ENCODE measurements around the gene FEM1C.

FEM1C gene

GRCh38 chr5:115514220-115514619 is 30.4 kb downstream of the FEM1C start:
- no peaks in the 10 kb centered on the region for H3K36me3 ChIP-seq (ENCODE audit: control insufficient read depth in 1 of 2, insufficient read depth in 2 of 2, low read length in 2 of 2)
- H3K27me3 ChIP-seq (ENCODE audit: low read depth, low read length): no peaks in the 10 kb centered on the region
- H3K27ac ChIP-seq (ENCODE audit: low read length): no peak overlapping the region
- no peaks in the 10 kb centered on the region for H3K4me1 ChIP-seq (ENCODE audit: control insufficient read depth in 1 of 2, insufficient read depth in 2 of 2, low read length in 2 of 2)
- no peaks in the 10 kb centered on the region for H3K9me3 ChIP-seq (ENCODE audit: control insufficient read depth in 1 of 2, low read length in 2 of 2)
- H3K4me3 ChIP-seq (ENCODE audit: low read depth in 1 of 2, low read length in 2 of 2): no peak overlapping the region

- no peak overlapping the region for H3K4me3 ChIP-seq (ENCODE audit: low read depth in 1 of 2, low read length in 2 of 2)
- no peak overlapping the region for H3K27ac ChIP-seq (ENCODE audit: low read length)
- H3K4me1 ChIP-seq (ENCODE audit: control insufficient read depth in 1 of 2, insufficient read depth in 2 of 2, low read length in 2 of 2): no peaks in the 10 kb centered on the region
- no peaks in the 10 kb centered on the region for H3K27me3 ChIP-seq (ENCODE audit: low read depth, low read length)
- no peaks in the 10 kb centered on the region for H3K9me3 ChIP-seq (ENCODE audit: control insufficient read depth in 1 of 2, low read length in 2 of 2)
- H3K36me3 ChIP-seq (ENCODE audit: control insufficient read depth in 1 of 2, insufficient read depth in 2 of 2, low read length in 2 of 2): no peaks in the 10 kb centered on the region
Measured at GRCh38 chr5:115511632-115512031, 32.9 kb downstream of the FEM1C start.

- Histone ChIP-seq H3K27me3 (ENCODE audit: low read depth, low read length) (no peaks in the 10 kb centered on the region), H3K27ac (ENCODE audit: low read length) (no peak overlapping the region), H3K4me1 (ENCODE audit: control insufficient read depth in 1 of 2, insufficient read depth in 2 of 2, low read length in 2 of 2) (no peaks in the 10 kb centered on the region), H3K9me3 (ENCODE audit: control insufficient read depth in 1 of 2, low read length in 2 of 2) (no peaks in the 10 kb centered on the region), H3K36me3 (ENCODE audit: control insufficient read depth in 1 of 2, insufficient read depth in 2 of 2, low read length in 2 of 2) (no peaks in the 10 kb centered on the region), H3K4me3 (ENCODE audit: low read depth in 1 of 2, low read length in 2 of 2) (no peak overlapping the region)
Measured at GRCh38 chr5:115510145-115510645, 34.4 kb downstream of the FEM1C start.

- H3K4me3 ChIP-seq (ENCODE audit: low read depth in 1 of 2, low read length in 2 of 2): no peak overlapping the region
- no peaks in the 10 kb centered on the region for H3K4me1 ChIP-seq (ENCODE audit: control insufficient read depth in 1 of 2, insufficient read depth in 2 of 2, low read length in 2 of 2)
- H3K27ac ChIP-seq (ENCODE audit: low read length): no peak overlapping the region
- H3K27me3 ChIP-seq (ENCODE audit: low read depth, low read length): no peaks in the 10 kb centered on the region
- no peaks in the 10 kb centered on the region for H3K9me3 ChIP-seq (ENCODE audit: control insufficient read depth in 1 of 2, low read length in 2 of 2)
- no peaks in the 10 kb centered on the region for H3K36me3 ChIP-seq (ENCODE audit: control insufficient read depth in 1 of 2, insufficient read depth in 2 of 2, low read length in 2 of 2)
Measured at GRCh38 chr5:115509547-115509946, 35.0 kb downstream of the FEM1C start.

- H3K4me1 ChIP-seq (ENCODE audit: control insufficient read depth in 1 of 2, insufficient read depth in 2 of 2, low read length in 2 of 2): no peaks in the 10 kb centered on the region
- H3K27me3 ChIP-seq (ENCODE audit: low read depth, low read length): no peaks in the 10 kb centered on the region
- no peak overlapping the region for H3K4me3 ChIP-seq (ENCODE audit: low read depth in 1 of 2, low read length in 2 of 2)
- no peak overlapping the region for H3K27ac ChIP-seq (ENCODE audit: low read length)
- peaks cover 0 to 4% of the 10 kb centered on the region in 2 donors for H3K9me3 ChIP-seq (ENCODE audit: control insufficient read depth in 1 of 2, low read length in 2 of 2)
- H3K36me3 ChIP-seq (ENCODE audit: control insufficient read depth in 1 of 2, insufficient read depth in 2 of 2, low read length in 2 of 2): no peaks in the 10 kb centered on the region
Measured at GRCh38 chr5:115507681-115508080, 36.9 kb downstream of the FEM1C start.

GRCh38 chr5:115503420-115503819 is 41.2 kb downstream of the FEM1C start:
- H3K27ac ChIP-seq (ENCODE audit: low read length): no peak overlapping the region
- H3K4me1 ChIP-seq (ENCODE audit: control insufficient read depth in 1 of 2, insufficient read depth in 2 of 2, low read length in 2 of 2): no peaks in the 10 kb centered on the region
- peaks cover 0 to 4% of the 10 kb centered on the region in 2 donors for H3K9me3 ChIP-seq (ENCODE audit: control insufficient read depth in 1 of 2, low read length in 2 of 2)
- no peaks in the 10 kb centered on the region for H3K27me3 ChIP-seq (ENCODE audit: low read depth, low read length)
- H3K36me3 ChIP-seq (ENCODE audit: control insufficient read depth in 1 of 2, insufficient read depth in 2 of 2, low read length in 2 of 2): no peaks in the 10 kb centered on the region
- no peak overlapping the region for H3K4me3 ChIP-seq (ENCODE audit: low read depth in 1 of 2, low read length in 2 of 2)

DNA sequence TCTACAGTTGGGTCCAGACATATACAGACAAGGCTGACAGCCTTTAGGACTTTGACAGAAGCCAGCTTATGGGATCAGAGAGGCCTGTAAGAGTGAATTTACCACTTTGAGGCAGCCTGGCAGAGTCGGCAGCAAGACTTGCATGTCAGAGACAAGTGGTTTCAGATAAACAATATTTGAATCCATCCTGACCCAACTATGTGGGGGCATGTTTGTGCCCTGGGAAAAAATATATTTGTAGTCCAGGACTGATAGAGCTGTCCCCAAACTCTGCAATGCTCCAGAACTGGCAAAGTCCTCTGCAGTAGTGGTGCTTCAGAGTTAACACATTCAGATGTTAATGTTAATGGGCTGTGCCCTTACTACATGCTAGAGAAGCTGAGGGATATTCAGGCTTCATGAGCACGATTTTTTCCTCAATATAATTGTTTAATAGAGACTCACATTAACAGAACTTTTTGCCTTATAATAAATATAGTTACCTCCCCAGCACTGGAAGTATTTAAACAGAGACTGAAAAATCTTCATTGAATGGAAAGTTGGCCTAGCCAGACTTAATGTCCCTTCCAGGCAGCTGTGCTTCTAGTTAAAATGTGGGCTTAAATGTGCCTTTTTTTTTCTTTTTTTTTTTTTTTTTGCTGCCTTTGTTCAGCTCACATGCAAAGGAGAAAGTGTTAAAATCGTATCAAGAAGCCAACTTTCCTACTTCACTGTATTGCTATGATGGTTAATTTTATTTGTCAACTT is 42.9 kb downstream of the FEM1C start:
- Histone ChIP-seq H3K27ac (ENCODE audit: low read length) (no peak overlapping the region), H3K4me1 (ENCODE audit: control insufficient read depth in 1 of 2, insufficient read depth in 2 of 2, low read length in 2 of 2) (no peaks in the 10 kb centered on the region), H3K4me3 (ENCODE audit: low read depth in 1 of 2, low read length in 2 of 2) (no peak overlapping the region), H3K9me3 (ENCODE audit: control insufficient read depth in 1 of 2, low read length in 2 of 2) (peaks cover 0 to 4% of the 10 kb centered on the region in 2 donors), H3K27me3 (ENCODE audit: low read depth, low read length) (no peaks in the 10 kb centered on the region), H3K36me3 (ENCODE audit: control insufficient read depth in 1 of 2, insufficient read depth in 2 of 2, low read length in 2 of 2) (no peaks in the 10 kb centered on the region)

DNA sequence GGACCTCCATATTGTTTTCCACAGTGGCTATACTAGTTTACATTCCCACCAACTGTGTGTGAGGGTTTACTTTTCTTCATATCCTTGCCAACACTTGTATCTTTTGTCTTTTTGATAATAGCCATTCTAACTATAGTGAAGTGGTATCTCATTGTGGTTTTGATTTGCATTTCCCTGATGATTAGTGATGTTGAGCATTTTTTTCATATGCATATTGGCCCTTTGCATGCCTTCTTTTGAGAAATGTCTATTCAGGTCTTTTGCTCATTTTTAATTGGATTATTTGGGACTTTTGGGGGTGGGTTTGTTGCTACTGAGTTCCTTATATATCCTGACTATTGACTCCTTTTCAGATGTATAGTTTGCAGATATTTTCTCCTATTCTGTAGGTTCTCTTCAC is 44.4 kb downstream of the FEM1C start:
- H3K27me3 ChIP-seq (ENCODE audit: low read depth, low read length): no peaks in the 10 kb centered on the region
- H3K27ac ChIP-seq (ENCODE audit: low read length): no peak overlapping the region
- H3K4me1 ChIP-seq (ENCODE audit: control insufficient read depth in 1 of 2, insufficient read depth in 2 of 2, low read length in 2 of 2): no peaks in the 10 kb centered on the region
- peaks cover 0 to 4% of the 10 kb centered on the region in 2 donors for H3K9me3 ChIP-seq (ENCODE audit: control insufficient read depth in 1 of 2, low read length in 2 of 2)
- H3K4me3 ChIP-seq (ENCODE audit: low read depth in 1 of 2, low read length in 2 of 2): no peak overlapping the region
- no peaks in the 10 kb centered on the region for H3K36me3 ChIP-seq (ENCODE audit: control insufficient read depth in 1 of 2, insufficient read depth in 2 of 2, low read length in 2 of 2)

GRCh38 chr5:115496936-115497576 is 47.5 kb downstream of the FEM1C start:
- Histone ChIP-seq H3K9me3 (ENCODE audit: control insufficient read depth in 1 of 2, low read length in 2 of 2) (no peaks in the 10 kb centered on the region), H3K27me3 (ENCODE audit: low read depth, low read length) (no peaks in the 10 kb centered on the region), H3K36me3 (ENCODE audit: control insufficient read depth in 1 of 2, insufficient read depth in 2 of 2, low read length in 2 of 2) (no peaks in the 10 kb centered on the region), H3K4me1 (ENCODE audit: control insufficient read depth in 1 of 2, insufficient read depth in 2 of 2, low read length in 2 of 2) (no peaks in the 10 kb centered on the region), H3K4me3 (ENCODE audit: low read depth in 1 of 2, low read length in 2 of 2) (no peak overlapping the region), H3K27ac (ENCODE audit: low read length) (no peak overlapping the region)

GRCh38 chr5:115494570-115495289 is 49.8 kb downstream of the FEM1C start:
- no peak overlapping the region for H3K27ac ChIP-seq (ENCODE audit: low read length)

DNA sequence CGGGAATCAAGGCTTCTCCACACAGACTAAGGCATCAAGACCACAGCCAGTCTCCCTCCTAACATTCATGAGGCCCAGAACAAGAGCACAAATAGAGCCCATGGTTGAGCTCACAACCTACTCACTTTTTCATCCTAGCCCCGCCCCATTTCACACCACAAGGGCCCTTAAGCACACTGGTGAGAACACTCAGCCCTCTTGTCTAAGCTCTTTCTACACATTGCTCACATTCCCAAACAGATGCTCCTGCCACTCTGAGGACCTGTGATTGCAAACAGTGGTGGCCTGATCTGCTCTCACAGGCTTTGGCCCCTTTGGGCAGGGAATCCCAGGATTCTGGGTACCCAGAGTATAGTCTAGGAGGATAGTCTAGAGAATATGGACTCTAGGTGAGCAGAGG is 54.0 kb downstream of the FEM1C start:
- Histone ChIP-seq H3K27ac (ENCODE audit: low read length) (no peak overlapping the region), H3K4me1 (ENCODE audit: control insufficient read depth in 1 of 2, insufficient read depth in 2 of 2, low read length in 2 of 2) (no peaks in the 10 kb centered on the region), H3K9me3 (ENCODE audit: control insufficient read depth in 1 of 2, low read length in 2 of 2) (no peaks in the 10 kb centered on the region), H3K27me3 (ENCODE audit: low read depth, low read length) (no peaks in the 10 kb centered on the region), H3K36me3 (ENCODE audit: control insufficient read depth in 1 of 2, insufficient read depth in 2 of 2, low read length in 2 of 2) (no peaks in the 10 kb centered on the region), H3K4me3 (ENCODE audit: low read depth in 1 of 2, low read length in 2 of 2) (no peak overlapping the region)

More at GRCh38 chr5:115494570-115495289, 49.8 kb downstream of the FEM1C start:
- no peaks in the 10 kb centered on the region for H3K27me3 ChIP-seq (ENCODE audit: low read depth, low read length)
- no peaks in the 10 kb centered on the region for H3K9me3 ChIP-seq (ENCODE audit: control insufficient read depth in 1 of 2, low read length in 2 of 2)
- no peak overlapping the region for H3K4me3 ChIP-seq (ENCODE audit: low read depth in 1 of 2, low read length in 2 of 2)
- no peaks in the 10 kb centered on the region for H3K36me3 ChIP-seq (ENCODE audit: control insufficient read depth in 1 of 2, insufficient read depth in 2 of 2, low read length in 2 of 2)
- no peaks in the 10 kb centered on the region for H3K4me1 ChIP-seq (ENCODE audit: control insufficient read depth in 1 of 2, insufficient read depth in 2 of 2, low read length in 2 of 2)

Data from muscle layer of duodenum (tissue), 2 donors.